Cerebellar cortex (tissue), 1 donor: ENCODE measurements around the gene THRB.

Source experiments
- DNase-seq: peaks from one replicate; pipeline ENCODE4 v3.0.0-alpha.2; 2015; ENCODE audit warnings: low spot score

THRB gene

GRCh38 chr3:24377218-24377993 is 117.2 kb downstream of the THRB start:
- DNase-seq = no peak

GRCh38 chr3:24375947-24376384 is 118.7 kb downstream of the THRB start:
- DNase-seq = no peak

GRCh38 chr3:24374801-24375200 is 119.8 kb downstream of the THRB start:
- DNase-seq = no peak

GRCh38 chr3:24373198-24373959 is 121.3 kb downstream of the THRB start:
- DNase-seq = no peak

GRCh38 chr3:24372559-24373197 is 122.0 kb downstream of the THRB start:
- DNase-seq = no peak

- DNase-seq = no peak
Observed at GRCh38 chr3:24370352-24371090, 124.1 kb downstream of the THRB start.

- no peak for DNase-seq
Observed at GRCh38 chr3:24368605-24369004, 126.0 kb downstream of the THRB start.

GRCh38 chr3:24367664-24368264 is 126.9 kb downstream of the THRB start:
- DNase-seq = no peak

GRCh38 chr3:24367216-24367615 is 127.4 kb downstream of the THRB start:
- DNase-seq = no peak

- peak; percentile 13 for DNase-seq
Observed at GRCh38 chr3:24365168-24365567, 129.5 kb downstream of the THRB start.

GRCh38 chr3:24364359-24364758 is 130.3 kb downstream of the THRB start:
- no peak for DNase-seq

GRCh38 chr3:24363242-24363641 is 131.4 kb downstream of the THRB start:
- DNase-seq = no peak

- DNase-seq = no peak
Observed at GRCh38 chr3:24361623-24362022, 133.0 kb downstream of the THRB start.

GRCh38 chr3:24360957-24361356 is 133.7 kb downstream of the THRB start:
- DNase-seq = no peak

- DNase-seq = no peak
Observed at GRCh38 chr3:24359645-24360462, 134.8 kb downstream of the THRB start.

- DNase-seq = no peak
Observed at GRCh38 chr3:24359102-24359501, 135.5 kb downstream of the THRB start.

GRCh38 chr3:24357635-24358034 is 137.0 kb downstream of the THRB start:
- DNase-seq = no peak

GRCh38 chr3:24355806-24356205 is 138.8 kb downstream of the THRB start:
- DNase-seq = no peak

GRCh38 chr3:24354230-24354629 is 140.4 kb downstream of the THRB start:
- DNase-seq = no peak

GRCh38 chr3:24352893-24353553 is 141.6 kb downstream of the THRB start:
- DNase-seq = no peak
